Body of pancreas (tissue), 4 donors: Measurements from ENCODE around the gene ELOVL6.

ENCODE experiments used
- POLR2A ChIP-seq, 3 donors: fragments of 450-650 bp; IDR thresholded peaks; one replicate each; pipeline ENCODE4 v1.6.1; 2016; ENCODE audit warnings: antibody characterized with exemption in 3 of 3, mild to moderate bottlenecking in 2 of 3
- TF ChIP-seq, protein P1 (sequence below), 7 experiments: fragments of 450-650 bp in 4 of 7; fragments of 200-600 bp in 3 of 7; sonication (generic) in 3 of 7; IDR thresholded peaks; one replicate each; pipeline ENCODE4 v1.5.1; 2016 to 2019; ENCODE audit warnings: antibody characterized with exemption in 7 of 7

DNA sequence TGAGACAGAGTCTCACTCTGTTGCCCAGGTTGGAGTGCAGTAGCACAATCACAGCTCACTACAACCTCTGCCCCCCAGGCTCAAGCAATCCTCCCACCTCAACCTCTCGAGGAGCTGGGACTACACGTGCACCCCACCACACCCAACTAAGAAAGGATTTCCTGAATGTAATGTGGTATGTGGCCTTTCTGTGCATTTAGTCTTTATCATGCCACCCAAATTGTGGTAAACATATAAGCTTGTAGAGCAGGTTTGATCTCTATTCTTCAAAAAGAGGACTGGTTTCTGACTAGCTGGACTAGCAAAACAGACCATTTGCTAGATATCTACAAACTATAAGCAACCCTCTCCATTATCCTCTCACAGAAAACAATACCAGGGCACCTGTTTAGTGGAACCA, 33.6 kb downstream of the ELOVL6 start:
- TF ChIP-seq, protein P1, sequence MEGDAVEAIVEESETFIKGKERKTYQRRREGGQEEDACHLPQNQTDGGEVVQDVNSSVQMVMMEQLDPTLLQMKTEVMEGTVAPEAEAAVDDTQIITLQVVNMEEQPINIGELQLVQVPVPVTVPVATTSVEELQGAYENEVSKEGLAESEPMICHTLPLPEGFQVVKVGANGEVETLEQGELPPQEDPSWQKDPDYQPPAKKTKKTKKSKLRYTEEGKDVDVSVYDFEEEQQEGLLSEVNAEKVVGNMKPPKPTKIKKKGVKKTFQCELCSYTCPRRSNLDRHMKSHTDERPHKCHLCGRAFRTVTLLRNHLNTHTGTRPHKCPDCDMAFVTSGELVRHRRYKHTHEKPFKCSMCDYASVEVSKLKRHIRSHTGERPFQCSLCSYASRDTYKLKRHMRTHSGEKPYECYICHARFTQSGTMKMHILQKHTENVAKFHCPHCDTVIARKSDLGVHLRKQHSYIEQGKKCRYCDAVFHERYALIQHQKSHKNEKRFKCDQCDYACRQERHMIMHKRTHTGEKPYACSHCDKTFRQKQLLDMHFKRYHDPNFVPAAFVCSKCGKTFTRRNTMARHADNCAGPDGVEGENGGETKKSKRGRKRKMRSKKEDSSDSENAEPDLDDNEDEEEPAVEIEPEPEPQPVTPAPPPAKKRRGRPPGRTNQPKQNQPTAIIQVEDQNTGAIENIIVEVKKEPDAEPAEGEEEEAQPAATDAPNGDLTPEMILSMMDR (IDR thresholded peaks at IDR 0.05), result no peak
- no peak for TF ChIP-seq POLR2A (IDR thresholded peaks at IDR 0.05)
